Epithelial cell of proximal tubule (primary cell): ENCODE measurements around the gene CACNG4. TPM values are rescaled to one million over a fixed set of nuclear protein-coding genes. Genes with fewer than 3 reads are reported as not detected.

Experiments
- DNase-seq: peaks from one replicate; pipeline ENCODE4 v3.0.0-alpha.2; 2011; ENCODE audit warnings: low read depth
- H3K4me3 ChIP-seq: 2 replicates; pipeline ENCODE4 v1.5.1; 2011; ENCODE audit warnings: low read depth, mild to moderate bottlenecking, low read length
- total RNA-seq: library from RNA; depleted of rRNA; stranded (reverse); fragments of >200 nt; gene quantifications from 2 replicates; pipeline ENCODE4 v1.2.3, GENCODE V29; 2015
- TF ChIP-seq, protein P1 (sequence below): conservative IDR thresholded peaks from 2 replicates; pipeline ENCODE4 v1.5.1; 2012; ENCODE audit warnings: low read depth, mild to moderate bottlenecking, low read length

The CACNG4 gene
- total RNA-seq, 1 donor from 2014 or later = 0.29 TPM

DNA sequence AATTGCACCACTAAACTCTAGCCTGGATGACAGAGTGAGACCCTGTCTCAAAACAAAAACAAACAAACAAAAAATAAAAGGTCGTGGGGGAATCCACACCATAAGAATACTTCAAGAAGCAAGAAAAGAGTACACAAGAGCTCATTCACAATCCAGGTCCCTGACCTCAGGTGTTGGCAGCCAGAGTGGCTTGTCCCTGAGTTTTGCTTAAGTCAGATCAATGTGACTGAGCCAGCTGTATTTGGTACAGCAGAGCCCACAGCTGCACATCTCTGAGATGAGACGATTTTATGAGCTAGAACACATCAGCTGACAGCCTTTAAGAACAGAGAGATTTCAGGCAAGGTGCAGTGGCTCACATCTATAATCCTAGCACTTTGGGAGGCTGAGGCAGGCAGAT lies 102.2 kb downstream of the CACNG4 start:
- no peak overlapping the region for H3K4me3 ChIP-seq
- TF ChIP-seq, protein P1, sequence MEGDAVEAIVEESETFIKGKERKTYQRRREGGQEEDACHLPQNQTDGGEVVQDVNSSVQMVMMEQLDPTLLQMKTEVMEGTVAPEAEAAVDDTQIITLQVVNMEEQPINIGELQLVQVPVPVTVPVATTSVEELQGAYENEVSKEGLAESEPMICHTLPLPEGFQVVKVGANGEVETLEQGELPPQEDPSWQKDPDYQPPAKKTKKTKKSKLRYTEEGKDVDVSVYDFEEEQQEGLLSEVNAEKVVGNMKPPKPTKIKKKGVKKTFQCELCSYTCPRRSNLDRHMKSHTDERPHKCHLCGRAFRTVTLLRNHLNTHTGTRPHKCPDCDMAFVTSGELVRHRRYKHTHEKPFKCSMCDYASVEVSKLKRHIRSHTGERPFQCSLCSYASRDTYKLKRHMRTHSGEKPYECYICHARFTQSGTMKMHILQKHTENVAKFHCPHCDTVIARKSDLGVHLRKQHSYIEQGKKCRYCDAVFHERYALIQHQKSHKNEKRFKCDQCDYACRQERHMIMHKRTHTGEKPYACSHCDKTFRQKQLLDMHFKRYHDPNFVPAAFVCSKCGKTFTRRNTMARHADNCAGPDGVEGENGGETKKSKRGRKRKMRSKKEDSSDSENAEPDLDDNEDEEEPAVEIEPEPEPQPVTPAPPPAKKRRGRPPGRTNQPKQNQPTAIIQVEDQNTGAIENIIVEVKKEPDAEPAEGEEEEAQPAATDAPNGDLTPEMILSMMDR = no peak
- no peak for DNase-seq

DNA sequence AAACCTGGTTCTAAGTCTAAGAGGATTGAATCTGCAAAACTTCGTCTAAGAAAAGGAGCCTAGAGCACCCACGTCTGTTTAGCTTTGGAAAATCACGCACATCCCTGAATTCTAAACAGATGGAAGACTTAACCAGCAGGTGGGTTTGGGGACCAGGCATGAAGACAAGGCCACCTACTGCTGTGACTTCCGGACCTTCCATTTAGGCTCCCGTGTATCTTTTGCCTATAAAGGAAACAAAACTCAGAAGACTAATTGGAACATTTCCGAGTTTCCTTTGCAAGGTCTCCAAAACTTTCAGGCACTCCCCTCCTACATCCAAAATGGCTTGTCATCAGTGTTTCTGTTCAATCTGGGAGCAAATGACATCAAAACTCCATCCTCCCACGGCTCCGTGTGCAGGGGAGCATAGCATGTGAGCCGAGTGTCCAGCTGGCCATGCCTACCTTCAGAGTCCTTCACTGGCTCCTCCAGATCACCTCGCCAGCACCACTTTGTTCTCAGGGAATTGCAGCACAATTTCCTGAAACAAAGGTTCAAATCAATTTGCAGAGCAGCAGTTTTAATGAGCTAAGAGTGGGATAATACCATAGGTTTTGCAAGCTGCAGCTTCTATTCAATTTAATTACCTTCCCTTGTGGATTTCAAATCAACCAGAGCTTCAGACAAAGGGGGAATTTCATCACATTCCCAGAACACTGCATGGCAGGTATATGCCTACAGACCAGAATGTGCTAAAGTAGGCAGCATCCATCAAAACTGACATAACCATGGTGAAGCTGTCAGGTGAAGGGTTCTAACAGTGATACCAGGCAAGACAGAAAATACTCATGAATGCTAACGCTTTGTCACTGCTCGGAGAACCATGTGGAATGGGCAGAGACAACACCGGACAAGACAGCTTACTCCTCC lies 103.3 kb downstream of the CACNG4 start:
- no peak overlapping the region for H3K4me3 ChIP-seq
- DNase-seq = no peak
- TF ChIP-seq, protein P1 = no peak

DNA sequence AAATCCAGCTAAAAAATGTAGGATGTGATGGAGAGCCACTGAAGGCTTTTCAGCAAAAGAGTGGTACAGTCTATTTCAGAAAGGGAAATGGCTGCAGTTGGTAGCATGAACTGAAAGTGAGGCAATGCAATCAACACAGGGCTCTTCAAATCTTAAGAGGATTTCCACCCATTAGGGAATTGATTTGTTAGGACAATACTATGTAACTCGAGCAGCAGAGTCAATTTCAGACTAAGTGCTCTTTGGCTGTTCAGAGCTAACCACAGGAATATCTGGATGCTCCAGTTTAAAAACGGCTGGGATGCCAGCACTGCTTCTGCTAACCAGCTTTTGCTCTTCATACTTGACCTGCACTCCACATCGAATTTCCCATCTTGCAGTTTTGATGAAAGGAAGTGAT lies 104.5 kb downstream of the CACNG4 start:
- no peak overlapping the region for H3K4me3 ChIP-seq
- no peak for DNase-seq
- TF ChIP-seq, protein P1 = no peak

DNA sequence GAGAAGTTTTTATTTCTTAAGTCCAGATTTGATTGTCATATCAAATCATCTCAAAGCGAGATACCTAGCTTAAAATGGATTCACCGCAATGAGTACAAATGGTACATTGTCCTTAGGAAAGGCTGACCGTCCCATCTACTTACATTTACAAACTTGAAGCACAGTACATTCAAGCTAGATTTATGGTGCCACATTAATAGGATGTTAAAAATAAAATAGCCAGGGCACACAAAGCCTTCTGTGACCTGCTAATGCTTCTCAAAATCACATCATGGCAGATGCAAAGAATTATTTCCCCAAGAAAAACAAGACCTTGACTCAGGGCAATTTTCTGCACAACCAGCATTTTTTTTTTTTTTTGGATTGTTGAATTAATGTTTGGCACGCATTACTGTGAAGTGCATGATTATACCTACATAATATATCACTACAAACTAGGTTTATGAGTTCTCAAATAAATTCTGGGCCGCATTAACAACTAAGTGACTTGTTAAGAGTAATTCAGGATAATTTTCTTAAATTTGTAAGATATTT lies 105.2 kb downstream of the CACNG4 start:
- H3K4me3 ChIP-seq = no peak overlapping the region
- TF ChIP-seq, protein P1 = no peak
- no peak for DNase-seq

DNA sequence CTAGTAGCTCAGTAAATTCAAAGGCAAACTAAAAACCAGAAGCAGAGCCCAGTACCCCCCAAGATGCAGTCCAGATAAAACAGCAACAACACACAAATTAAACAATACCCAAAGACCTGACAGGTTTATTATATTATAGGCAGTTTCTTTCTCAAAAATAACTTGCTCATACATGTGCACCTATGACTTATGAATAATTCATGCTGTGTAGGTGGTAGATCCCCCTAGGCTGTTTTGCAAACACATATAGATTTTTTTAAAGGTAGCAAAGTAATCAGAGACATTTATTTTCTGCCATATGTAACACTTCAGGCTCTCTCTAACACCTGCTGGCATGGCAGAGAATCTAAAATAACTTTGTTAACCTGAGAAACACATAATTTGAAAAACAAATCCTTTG lies 107.1 kb downstream of the CACNG4 start:
- H3K4me3 ChIP-seq = no peak overlapping the region
- TF ChIP-seq, protein P1 = no peak
- no peak for DNase-seq

DNA sequence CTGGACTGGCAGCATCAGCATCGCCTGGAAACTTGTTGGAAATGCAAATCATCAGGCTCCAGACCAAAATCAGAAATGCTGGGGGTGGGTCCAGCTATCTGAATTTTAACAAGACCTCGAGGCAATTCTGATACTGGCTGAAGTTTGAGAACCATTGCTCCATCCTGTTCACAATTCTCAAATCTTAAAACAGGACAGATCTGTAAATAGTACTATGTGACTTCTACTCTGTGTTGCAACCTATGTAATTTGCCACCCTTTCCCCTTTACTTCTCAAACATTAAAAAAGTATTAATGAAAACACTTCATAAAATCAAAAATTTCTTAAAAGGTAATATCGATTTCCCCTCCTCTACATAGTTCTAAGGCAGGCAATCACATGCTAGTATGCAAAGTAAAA lies 108.4 kb downstream of the CACNG4 start:
- no peak overlapping the region for H3K4me3 ChIP-seq
- DNase-seq = no peak
- TF ChIP-seq, protein P1 = no peak
